Activated naive CD4-positive, alpha-beta T cell treated with anti-CD3 and anti-CD28 coated beads, Interleukin-2, amount 50 U/mL, for 24 hours (primary cell): ENCODE data around the gene CDK5R2.

ENCODE experiments used
- H3K27ac Mint-ChIP-seq: one replicate; pipeline ENCODE4 v1.8.0; 2021; ENCODE audit warnings: mild to moderate bottlenecking, mixed read lengths
- H3K27me3 Mint-ChIP-seq: one replicate; pipeline ENCODE4 v1.8.0; 2021; ENCODE audit warnings: mixed read lengths
- H3K36me3 Mint-ChIP-seq: one replicate; pipeline ENCODE4 v1.8.0; 2021; ENCODE audit warnings: mixed read lengths
- H3K4me1 Mint-ChIP-seq: one replicate; pipeline ENCODE4 v1.8.0; 2021; ENCODE audit warnings: mixed read lengths
- H3K4me3 Mint-ChIP-seq: one replicate; pipeline ENCODE4 v1.8.0; 2021; ENCODE audit warnings: mild to moderate bottlenecking, mixed read lengths
- H3K9me3 Mint-ChIP-seq: one replicate; pipeline ENCODE4 v1.8.0; 2021; ENCODE audit warnings: mixed read lengths

CDK5R2 gene

GRCh38 chr2:219002395-219003266 lies 43.2 kb downstream of the CDK5R2 start:
- Mint-ChIP-seq H3K36me3 (no peaks in the 10 kb centered on the region), H3K27me3 (peaks cover 49% of the 10 kb centered on the region), H3K27ac (no peak overlapping the region), H3K4me3 (peak overlapping the region; percentile 61), H3K9me3 (no peaks in the 10 kb centered on the region), H3K4me1 (peaks cover 4% of the 10 kb centered on the region)

DNA sequence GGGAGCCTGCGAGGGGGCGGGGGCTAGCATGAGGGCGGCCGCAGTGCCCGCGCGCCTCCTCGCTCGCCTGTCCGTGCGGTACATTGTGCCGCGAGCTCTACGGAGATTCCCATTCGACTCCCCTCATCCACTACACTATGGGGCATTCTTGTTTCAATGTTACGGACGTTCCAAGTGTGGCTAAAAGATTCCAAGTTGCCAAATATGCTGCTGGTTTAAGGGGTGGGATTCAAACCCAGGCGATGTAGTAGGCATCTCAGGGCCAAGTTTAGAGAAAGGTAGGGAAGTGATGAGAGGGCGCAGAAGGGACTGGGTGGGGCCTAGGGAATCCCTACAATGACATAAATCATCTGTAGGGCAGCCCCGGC lies 43.8 kb downstream of the CDK5R2 start:
- Mint-ChIP-seq H3K4me1 (peaks cover 4% of the 10 kb centered on the region), H3K27ac (no peak overlapping the region), H3K9me3 (no peaks in the 10 kb centered on the region), H3K4me3 (peak overlapping the region; percentile 55), H3K36me3 (no peaks in the 10 kb centered on the region), H3K27me3 (peaks cover 46% of the 10 kb centered on the region)

GRCh38 chr2:219003979-219004378 lies 44.5 kb downstream of the CDK5R2 start:
- H3K4me1 Mint-ChIP-seq = peaks cover 4% of the 10 kb centered on the region
- H3K27me3 Mint-ChIP-seq = peaks cover 42% of the 10 kb centered on the region
- peak overlapping the region; percentile 28 for H3K4me3 Mint-ChIP-seq
- no peaks in the 10 kb centered on the region for H3K36me3 Mint-ChIP-seq
- H3K9me3 Mint-ChIP-seq = no peaks in the 10 kb centered on the region
- peak overlapping the region; percentile 41 for H3K27ac Mint-ChIP-seq

- Mint-ChIP-seq H3K27me3 (peaks cover 25% of the 10 kb centered on the region), H3K36me3 (no peaks in the 10 kb centered on the region), H3K9me3 (no peaks in the 10 kb centered on the region), H3K4me1 (no peaks in the 10 kb centered on the region), H3K4me3 (no peak overlapping the region), H3K27ac (no peak overlapping the region)
These were observed 49.8 kb downstream of the CDK5R2 start for GRCh38 chr2:219009294-219009693.

DNA sequence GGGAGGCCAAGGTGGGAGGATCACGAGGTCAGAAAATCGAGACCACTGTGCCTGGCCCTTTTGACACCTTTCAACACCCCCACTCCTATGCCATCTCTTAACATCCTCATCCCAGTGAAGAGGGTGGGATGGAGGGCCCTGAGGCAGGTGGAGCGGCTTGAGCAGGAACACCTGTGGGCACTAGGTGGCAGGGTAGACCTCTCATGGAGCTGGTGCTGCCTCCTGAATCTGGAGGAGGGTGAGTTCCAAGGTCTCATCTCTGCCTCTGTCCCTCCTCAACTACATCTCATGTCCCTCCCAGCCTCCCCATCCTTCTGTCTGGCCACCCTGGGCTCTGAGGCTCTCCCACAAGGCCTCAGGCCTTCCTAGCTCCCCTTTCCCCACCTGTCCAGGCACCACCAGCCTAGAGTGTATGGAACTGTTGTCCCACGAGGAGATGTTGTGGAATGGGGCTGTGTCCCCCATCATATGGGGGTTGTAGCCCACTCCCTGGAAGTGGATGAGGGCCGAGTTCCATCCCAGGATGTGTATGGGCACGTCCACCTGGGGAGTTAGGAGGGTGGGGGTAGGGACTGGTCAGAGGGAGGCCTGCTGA lies 50.8 kb downstream of the CDK5R2 start:
- H3K27me3 Mint-ChIP-seq = peaks cover 21% of the 10 kb centered on the region

GRCh38 chr2:219010873-219011272 lies 51.4 kb downstream of the CDK5R2 start:
- Mint-ChIP-seq H3K4me3 (no peak overlapping the region), H3K27me3 (peaks cover 15% of the 10 kb centered on the region), H3K36me3 (no peaks in the 10 kb centered on the region)

More for the DNA sequence above, 50.8 kb downstream of the CDK5R2 start:
- H3K9me3 Mint-ChIP-seq = no peaks in the 10 kb centered on the region
- no peak overlapping the region for H3K27ac Mint-ChIP-seq
- H3K4me1 Mint-ChIP-seq = no peaks in the 10 kb centered on the region
- H3K4me3 Mint-ChIP-seq = no peak overlapping the region
- no peaks in the 10 kb centered on the region for H3K36me3 Mint-ChIP-seq

More at GRCh38 chr2:219010873-219011272, 51.4 kb downstream of the CDK5R2 start:
- H3K27ac Mint-ChIP-seq = no peak overlapping the region
- no peaks in the 10 kb centered on the region for H3K4me1 Mint-ChIP-seq
- no peaks in the 10 kb centered on the region for H3K9me3 Mint-ChIP-seq
